ENCODE data around the gene LITAFD.

GRCh38 chr16:8929086-8929748 lies 47.1 kb downstream of the LITAFD start:
- no peak for TF ChIP-seq POLR2AphosphoS5 (IDR thresholded peaks at IDR 0.05)
- no peak for TF ChIP-seq CTCF (IDR thresholded peaks at IDR 0.05)
